ENCODE measurements around the gene MRPL1. TPM values are rescaled to one million over a fixed set of nuclear protein-coding genes. Genes with fewer than 3 reads are reported as not detected.

MRPL1 gene
- total and polyA plus RNA-seq, 8 donors, result 8.0 to 27.7 (median 13.1) TPM

DNA sequence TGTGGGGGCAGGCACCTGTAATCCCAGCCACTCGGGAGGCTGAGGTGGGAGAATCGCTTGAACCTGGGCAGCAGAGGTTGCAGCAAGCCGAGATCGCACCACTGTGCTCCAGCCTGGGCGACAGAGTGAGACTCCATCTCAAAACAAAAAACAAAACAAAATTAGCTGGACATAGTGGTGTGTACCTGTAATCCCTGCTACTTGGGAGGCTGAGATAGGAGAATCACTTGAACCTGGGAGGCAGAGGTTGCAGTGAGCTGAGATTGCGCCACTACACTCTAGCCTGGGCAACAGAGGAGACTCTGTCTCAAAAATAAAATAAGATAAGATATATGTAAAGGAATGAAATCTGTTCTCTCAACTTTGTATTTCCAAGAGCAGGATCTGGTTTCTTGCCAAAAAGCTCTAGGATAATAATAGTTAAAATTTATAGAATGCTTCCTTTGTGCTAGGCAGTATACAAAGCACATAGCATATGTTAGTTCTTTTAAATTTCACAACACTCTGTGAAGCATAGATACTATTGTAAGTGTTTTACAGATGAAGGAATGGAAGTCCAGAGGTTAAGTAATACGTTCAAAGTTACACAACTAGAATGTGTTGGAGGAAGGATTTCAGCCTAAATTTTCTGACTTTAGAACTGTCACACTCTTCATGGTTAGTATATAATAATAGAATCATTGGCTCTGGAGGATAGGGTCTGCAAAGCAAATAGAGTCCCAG lies 10.3 kb downstream of the MRPL1 start:
- ATAC-seq, result no peak
- H3K9me3 ChIP-seq, result peaks cover 0 to 3% (median 0%) of the 10 kb centered on the region in 4 donors
- intact Hi-C loops (cut with DNase I), result no loop called here
- no peaks in the 10 kb centered on the region for H3K36me3 ChIP-seq
- no peak for FAIRE-seq
- TF ChIP-seq, protein P1, sequence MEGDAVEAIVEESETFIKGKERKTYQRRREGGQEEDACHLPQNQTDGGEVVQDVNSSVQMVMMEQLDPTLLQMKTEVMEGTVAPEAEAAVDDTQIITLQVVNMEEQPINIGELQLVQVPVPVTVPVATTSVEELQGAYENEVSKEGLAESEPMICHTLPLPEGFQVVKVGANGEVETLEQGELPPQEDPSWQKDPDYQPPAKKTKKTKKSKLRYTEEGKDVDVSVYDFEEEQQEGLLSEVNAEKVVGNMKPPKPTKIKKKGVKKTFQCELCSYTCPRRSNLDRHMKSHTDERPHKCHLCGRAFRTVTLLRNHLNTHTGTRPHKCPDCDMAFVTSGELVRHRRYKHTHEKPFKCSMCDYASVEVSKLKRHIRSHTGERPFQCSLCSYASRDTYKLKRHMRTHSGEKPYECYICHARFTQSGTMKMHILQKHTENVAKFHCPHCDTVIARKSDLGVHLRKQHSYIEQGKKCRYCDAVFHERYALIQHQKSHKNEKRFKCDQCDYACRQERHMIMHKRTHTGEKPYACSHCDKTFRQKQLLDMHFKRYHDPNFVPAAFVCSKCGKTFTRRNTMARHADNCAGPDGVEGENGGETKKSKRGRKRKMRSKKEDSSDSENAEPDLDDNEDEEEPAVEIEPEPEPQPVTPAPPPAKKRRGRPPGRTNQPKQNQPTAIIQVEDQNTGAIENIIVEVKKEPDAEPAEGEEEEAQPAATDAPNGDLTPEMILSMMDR (IDR thresholded peaks at IDR 0.05), result no peak
- H3K27ac ChIP-seq, result no peak overlapping the region
- H3K27me3 ChIP-seq, result no peaks in the 10 kb centered on the region
- no peaks in the 10 kb centered on the region for H3K4me1 ChIP-seq
- 94 to 95% methylated on average over 7 of the region's 7 CpGs for WGBS, 2 donors
- DNase-seq, result no peak
- no peak overlapping the region for H3K4me3 ChIP-seq

DNA sequence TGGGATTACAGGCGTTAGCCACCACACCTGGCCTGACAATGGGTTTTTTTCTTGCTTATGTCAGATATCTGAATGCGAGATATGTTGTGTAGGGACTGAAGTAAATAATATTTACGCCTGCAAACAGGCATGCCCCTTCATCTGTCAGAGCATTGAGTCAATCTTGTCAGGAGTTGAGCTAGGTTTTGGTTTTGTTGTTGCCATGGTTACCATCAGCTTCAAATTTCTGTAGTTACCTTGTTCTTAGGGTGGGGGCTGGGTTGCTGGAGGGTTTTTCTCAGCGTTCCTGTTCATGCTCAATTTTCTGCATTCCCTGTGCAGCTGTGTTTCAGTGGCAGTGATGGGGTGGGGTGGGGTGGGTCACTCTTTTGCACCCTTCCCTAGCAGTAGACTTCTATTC lies 14.5 kb downstream of the MRPL1 start:
- Histone ChIP-seq H3K27ac (no peak overlapping the region), H3K36me3 (no peaks in the 10 kb centered on the region), H3K27me3 (no peaks in the 10 kb centered on the region), H3K9me3 (no peaks in the 10 kb centered on the region), H3K4me3 (no peak overlapping the region), H3K4me1 (peaks cover 0 to 4% (median 0%) of the 10 kb centered on the region in 3 donors)
- DNase-seq, result no peak
- ATAC-seq, result no peak
- intact Hi-C loops (cut with DNase I), result no loop called here
- TF ChIP-seq, protein P1 (IDR thresholded peaks at IDR 0.05), result no peak
- no peak for FAIRE-seq
- 95 to 98% methylated on average over 4 of the region's 4 CpGs for WGBS, 2 donors

DNA sequence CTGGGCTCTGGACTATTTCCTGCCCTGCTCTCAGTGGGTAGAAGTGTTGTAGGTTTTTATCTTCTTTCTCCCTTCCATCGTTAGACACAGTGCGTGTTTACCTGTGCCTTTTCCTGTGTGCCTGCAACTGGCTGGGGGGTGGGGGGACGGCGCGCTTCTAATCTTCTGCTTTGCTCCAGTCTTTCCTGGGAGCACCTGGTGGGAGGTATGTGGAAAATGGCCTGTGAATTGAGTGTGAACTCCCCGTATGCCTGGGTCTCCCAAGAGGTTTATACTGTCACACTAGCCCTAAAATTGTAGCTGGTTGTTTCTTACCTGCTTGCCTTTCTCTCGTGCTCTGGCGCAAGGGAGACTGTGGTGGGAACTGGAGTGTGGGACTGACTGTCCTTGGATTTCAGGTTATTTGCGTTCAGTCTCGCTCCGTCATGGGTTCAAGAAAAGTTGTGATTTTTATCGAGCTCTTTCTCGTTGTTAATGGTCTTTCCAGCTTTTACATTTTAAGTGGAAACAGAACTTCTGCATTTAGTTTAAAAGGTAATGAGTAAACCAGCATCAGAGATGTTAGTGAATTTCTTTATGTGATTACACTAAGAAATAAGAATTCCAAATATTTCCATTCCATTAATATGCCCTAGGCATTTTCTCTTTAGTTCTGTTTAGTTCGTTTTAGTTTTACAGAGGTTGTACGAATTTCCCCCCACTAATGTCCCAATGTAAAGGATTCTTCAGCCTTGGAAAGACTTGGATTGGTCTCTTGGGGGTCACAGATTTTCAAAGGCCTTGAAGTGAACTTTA lies 15.3 kb downstream of the MRPL1 start:
- H3K4me3 ChIP-seq, result no peak overlapping the region
- 89 to 94% methylated on average over 15 of the region's 15 CpGs for WGBS, 2 donors
- TF ChIP-seq, protein P1 (IDR thresholded peaks at IDR 0.05), result no peak

DNA sequence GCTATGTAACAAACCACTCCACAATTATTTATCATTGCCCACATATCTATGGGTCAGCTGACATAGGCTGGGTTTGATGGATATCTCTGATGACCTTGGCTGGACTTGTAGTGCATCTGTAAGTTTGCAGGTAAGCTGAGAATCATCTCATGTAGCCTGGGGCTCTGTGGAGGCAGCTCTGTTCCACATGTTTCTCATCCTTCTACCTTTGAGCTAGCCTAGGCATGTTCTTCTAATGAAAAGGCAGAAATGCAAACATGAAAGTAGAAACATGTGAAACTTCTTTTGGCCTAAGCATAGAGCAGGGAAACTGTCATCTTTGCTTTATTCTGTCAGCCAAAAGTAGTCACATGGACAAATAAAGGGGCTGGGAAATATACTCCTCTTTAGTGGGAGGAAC lies 18.2 kb downstream of the MRPL1 start:
- intact Hi-C loops (cut with DNase I), result no loop called here
- H3K27me3 ChIP-seq, result no peaks in the 10 kb centered on the region
- H3K4me1 ChIP-seq, result peaks cover 0 to 4% (median 0%) of the 10 kb centered on the region in 3 donors
- TF ChIP-seq, protein P1 (IDR thresholded peaks at IDR 0.05), result no peak
- no peak overlapping the region for H3K27ac ChIP-seq
- no peak overlapping the region for H3K4me3 ChIP-seq
- DNase-seq (no peak), ATAC-seq (no peak), FAIRE-seq (no peak)
- H3K9me3 ChIP-seq, result no peaks in the 10 kb centered on the region
- peaks cover 0 to 10% (median 0%) of the 10 kb centered on the region in 3 donors for H3K36me3 ChIP-seq

More for the DNA sequence above, 15.3 kb downstream of the MRPL1 start:
- DNase-seq, result no peak
- intact Hi-C loops (cut with DNase I), result no loop called here
- Histone ChIP-seq H3K36me3 (no peaks in the 10 kb centered on the region), H3K4me1 (peaks cover 0 to 4% (median 0%) of the 10 kb centered on the region in 3 donors), H3K27ac (no peak overlapping the region), H3K27me3 (no peaks in the 10 kb centered on the region), H3K9me3 (no peaks in the 10 kb centered on the region)
- ATAC-seq, result no peak
- no peak for FAIRE-seq
